NCI-H2029 treated with DMSO at 0.1 percent for 48 hours (cell line): ENCODE results near the gene SNRPE.

Source experiments
- DNase-seq: peaks from one replicate; lab custom pipeline; 2025; lab: John Stamatoyannopoulos, UW

The SNRPE gene

DNA sequence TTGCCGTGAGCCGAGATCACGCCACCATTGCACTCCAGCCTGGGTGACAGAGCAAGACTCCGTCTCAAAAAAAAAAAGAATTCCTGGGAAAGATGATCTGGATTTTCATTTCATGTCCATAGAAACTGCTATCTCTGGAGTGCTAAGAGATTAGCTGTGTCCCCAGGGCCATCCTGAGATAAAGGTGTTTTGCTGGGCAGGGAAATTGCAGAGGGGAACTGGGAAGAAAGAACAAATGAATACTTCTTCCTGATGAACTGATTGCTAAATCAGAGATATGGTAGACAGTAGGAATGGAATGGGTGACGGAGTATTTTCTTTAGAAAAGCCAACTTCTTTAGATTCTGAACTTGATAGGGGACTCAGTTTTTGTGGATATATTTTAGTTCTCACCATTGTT lies 19.2 kb downstream of the SNRPE start:
- DNase-seq = no peak

DNA sequence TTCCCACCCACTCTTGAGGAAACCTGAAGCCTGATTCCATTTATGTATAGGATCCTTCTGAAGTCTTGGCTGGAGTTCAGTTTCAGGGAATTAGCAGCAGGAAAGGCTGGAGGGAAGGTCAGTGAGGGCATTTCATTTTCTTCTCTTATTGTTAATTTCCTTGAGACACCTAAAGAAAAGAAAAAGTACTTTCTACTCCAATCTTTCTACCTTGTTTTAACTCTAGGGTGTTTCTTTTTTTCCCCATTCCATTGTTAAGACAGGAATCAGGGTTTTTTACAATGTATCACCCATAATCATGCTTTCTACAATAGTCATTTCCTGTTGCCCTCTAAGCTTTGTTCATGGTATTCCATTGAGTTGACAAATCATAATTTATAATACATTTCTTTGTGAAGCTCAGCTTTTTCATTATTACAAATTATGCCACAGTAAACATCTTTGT lies 27.4 kb downstream of the SNRPE start:
- DNase-seq = no peak

DNA sequence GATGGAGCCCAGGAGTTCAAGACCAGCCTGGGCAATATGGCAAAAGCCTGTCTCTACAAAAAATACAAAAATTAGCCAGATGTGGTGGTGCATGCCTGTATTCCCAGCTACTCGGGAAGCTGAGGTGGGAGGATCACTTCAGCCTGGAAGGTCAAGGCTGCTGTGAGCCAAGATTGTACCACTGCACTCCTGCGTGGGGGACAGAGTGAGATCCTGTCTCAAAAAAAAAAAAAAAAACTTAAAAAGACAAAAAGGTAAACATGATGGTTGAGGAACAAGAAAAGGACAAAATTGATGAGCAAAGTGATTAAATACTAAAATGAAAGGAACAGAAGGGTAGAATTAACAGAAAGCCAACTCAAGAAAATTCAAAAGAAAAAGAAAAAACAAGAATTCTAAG lies 30.6 kb downstream of the SNRPE start:
- DNase-seq = no peak

DNA sequence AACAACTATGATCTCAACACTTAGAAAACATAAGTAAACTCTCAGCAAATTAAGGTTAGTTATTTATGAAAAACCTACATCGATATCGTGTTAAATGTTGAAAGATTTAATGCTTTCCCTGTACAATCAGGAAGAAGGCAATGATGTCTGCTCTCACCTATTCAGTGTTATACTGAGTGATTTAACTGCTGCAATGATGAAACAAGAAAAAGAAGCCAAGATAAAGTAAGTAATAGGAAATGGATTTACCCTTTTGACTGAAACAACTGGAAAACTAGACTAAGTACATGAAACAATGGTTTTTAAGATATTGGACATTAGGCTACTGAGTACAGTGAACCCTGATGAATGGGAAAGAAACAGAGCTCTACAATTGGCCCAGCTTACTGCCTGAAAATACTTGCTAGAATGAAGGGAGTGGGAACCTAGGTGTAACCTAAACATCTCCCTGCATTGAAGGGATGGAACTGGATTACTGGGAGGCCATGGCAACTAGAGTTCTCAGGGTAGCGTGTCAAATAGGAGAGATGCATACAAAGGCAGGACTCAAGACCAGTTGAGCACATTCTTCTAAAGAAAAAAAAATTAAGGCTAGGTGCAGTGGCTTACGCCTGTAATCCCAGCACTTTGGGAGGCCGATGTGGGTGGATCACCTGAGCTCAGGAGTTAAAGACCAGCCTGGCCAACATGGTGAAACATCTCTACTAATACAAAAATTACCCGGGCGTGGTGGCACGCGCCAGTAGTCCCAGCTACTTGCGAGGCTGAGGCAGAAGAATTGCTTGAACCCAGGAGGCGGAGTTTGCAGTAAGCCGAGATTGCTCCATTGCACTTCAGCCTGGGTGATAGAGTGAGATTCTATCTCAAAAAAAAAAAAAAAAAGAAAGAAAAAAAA lies 37.3 kb downstream of the SNRPE start:
- no peak for DNase-seq

DNA sequence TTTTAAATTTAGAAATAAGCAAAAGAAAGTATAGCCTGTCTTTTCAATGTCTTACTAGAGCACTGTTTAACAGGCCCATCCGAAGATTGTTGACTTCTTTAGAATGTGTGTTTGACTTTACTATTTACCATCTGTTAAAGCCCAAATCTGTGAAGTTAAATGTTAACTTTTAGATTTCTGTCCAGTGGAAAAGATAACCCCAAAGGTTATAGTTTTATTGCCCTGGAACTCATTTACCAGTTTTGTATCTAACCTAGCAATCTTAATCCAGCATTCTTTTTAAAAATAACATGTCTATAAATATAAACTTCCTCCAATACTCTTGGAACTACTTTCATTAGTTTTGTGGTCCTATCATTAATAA lies 37.9 kb downstream of the SNRPE start:
- DNase-seq = no peak

DNA sequence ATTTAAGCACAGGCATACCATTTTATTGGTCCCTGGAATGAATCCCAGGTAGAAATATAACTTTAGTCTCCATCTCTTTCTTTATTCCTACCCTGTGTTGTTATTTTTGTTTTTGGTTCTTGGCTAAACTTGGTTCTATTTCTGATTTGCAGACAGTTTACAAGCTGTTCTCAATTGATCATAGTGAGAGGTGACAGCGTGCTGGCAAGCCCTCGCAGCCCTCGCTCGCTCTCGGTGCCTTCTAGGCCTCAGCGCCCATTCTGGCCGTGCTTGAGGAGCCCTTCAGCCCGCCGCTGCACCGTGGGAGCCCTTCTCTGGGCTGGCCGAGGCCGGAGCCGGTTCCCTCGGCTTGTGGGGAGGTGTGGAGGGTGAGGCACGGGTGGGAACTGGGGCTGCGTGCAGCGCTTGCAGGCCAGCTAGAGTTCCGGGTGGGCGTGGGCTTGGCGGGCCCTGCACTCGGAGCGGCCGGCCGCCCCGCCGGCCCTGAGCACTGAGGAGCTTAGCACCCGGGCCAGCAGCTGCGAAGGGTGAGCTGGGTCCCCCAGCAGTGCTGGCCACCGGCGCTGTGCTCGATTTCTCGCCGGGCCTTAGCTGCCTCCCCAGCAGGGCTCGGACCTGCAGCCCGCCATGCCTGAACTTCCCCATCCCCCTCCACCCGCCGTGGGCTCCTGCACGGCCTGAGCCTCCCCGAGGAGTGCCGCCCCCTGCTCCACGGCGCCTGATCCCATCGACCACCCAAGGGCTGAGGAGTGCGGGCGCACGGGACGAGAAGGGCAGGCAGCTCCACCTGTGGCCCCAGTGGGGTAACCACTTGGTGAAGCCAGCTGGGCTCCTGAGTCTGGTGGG lies 38.7 kb downstream of the SNRPE start:
- DNase-seq = no peak

DNA sequence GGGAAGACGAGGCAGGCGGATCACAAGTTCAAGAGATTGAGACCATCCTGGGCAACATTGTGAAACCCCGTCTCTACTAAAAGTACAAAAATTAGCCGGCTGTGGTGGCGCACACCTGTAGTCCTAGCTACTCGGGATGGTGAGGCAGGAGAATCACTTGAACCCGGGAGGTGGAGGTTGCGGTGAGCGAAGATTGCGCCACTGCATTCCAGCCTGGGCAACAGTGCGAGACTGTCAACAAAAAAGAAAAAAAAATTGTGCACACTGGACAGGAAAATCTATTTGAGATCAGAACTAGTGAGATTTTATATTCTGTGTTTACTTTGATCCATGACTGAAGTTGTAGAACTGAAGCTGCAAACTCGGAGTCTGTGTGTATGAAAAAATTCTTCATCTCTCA lies 40.2 kb downstream of the SNRPE start:
- DNase-seq = no peak

DNA sequence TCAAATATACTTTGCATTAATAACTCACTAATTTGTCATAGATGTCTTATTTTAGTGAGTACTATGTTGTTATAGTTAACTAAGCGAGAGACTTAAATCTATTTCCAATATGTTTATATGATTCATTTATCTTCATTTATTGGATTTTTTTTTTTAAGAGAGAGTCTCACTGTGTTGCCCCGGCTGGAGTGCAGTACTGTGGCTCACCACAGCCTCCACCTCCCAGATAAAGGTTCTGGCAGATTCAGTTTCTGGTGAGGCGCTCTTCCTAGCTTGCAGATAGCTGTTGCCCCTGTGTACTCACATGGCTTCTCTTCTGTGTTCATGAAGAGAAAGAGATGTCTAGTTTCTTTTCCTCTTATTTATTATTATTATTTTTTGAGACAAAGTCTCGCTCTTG lies 43.9 kb downstream of the SNRPE start:
- no peak for DNase-seq

DNA sequence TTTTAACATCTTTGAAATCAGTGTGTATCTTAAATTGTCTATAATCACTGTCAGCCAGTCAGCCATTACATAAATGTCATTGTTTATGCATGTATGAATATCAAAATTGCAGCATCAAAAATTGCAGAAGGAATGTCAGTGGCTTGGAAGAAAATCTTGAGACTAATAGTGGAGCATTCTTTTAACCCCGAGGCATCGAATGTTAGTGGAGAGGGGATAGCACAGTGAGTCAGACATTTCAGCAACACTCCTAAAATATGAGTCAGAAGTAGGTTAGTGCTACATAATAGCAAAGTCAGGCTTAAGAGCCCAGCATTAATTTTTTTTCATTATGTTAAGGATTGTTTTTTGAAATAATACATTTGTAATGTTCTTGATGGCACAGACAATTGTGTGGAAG lies 45.5 kb downstream of the SNRPE start:
- no peak for DNase-seq

DNA sequence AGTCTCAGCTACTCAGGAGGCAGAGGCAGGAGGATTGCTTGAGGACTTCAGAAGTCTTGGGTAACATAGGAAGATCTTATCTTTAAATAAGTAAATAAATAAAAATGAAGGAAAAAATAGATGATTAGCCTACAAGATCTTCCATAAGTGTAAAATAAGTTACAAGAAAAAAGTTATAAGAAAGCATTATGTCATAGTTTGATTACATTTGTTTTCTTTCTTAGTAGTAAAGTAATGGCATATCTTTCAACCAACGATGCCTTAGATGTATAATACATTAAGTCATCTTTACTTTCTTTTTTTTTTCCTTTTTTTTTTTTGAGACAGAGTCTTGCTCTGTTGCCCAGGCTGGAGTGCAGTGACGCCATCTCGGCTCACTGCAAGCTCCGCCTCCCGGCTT lies 46.5 kb downstream of the SNRPE start:
- DNase-seq = no peak

DNA sequence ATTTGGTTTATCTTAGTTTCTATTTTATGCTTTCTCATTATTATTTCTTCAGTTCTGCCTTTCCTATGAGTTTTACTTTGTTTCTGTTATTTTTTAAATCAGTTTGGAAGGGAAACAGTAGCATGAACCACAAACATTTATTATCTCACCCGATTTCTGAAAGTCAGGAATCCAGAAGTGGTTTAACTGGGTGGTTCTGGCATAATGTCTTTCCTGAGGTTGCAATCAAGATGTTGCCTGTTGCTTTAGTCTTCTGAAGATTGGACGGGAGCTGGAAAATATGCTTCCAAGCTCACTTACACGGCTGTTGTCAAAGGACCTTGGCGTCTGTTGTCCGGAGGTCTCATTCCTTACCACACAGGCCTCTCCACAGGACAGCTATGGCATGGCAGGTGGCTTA lies 50.4 kb downstream of the SNRPE start:
- no peak for DNase-seq

DNA sequence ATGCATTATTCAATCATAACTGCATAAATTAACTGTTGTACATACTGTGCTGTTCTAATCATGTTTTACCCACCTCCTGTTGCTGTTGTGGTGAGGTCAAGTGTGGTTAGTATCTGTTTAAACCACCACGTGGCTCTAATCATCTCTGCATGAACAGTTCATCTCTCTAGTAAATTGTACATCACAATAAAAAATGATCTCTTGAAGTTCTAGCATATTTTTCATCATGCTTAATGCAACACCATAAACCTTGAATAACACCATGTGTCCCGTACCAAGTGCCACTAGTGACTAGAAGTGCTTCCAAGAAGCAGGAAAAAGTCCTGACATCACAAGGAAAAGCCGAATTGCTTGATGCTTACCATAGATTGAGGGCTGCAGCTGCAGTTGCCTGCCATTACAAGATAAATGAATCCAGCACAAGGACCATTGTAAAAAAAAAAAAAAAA lies 51.7 kb downstream of the SNRPE start:
- DNase-seq = no peak

DNA sequence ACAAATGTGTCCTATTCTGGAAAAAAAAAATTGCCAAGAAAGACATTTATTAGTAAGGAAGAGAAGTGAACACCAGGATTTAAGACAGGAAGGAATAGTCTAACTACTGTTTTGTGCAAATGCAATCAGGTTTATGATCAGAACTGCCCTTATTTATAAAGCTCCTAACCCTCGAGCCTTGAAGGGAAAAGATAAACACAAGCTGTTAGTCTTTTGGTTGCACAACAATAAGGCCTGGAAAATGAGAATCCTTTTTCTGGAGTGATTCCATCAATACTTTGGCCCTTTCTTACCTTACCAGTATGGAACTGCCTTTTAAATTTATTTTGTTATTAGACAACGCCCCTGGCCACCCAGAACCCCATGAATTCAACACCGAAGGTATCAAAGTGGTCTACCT lies 52.9 kb downstream of the SNRPE start:
- no peak for DNase-seq

DNA sequence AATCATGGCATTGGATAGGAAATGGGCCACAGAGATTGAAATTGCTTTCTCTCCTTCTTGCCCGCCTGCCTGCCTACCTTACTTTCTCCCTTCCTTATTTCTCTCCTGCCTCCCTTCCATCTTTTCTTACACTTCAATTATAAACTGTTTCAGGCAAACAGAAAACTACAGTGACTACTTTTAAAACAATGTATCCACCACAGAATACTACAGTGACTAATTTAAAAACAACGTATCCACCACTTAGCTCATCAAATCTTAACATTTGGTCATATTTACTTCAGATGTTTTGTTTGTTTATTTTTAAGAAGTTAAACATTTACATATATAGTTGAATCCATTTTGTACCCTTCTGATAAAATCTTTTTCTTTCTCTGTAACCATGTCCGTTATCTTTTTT lies 54.4 kb downstream of the SNRPE start:
- DNase-seq = no peak

DNA sequence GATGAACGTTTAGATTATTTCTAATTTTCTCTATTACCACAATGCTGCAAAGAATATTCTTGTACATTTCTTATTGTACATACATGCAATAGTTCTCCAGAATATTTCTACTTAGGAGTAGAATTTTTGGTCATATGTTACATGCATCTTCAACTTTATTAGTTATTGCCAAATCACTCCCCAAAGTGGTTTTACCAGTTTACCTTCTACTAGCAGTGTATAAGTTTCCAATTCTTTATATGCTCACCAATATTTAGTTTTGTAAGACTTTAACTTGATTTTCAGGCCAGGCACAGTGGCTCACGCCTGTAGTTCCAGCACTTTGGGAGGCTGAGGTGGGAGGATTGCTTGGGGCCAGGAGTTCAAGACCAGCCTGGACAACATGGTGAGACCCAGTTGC lies 55.4 kb downstream of the SNRPE start:
- DNase-seq = no peak
